Transverse colon (tissue), 4 donors: ENCODE results near the gene NEU2. TPM values are rescaled to one million over a fixed set of nuclear protein-coding genes. Genes with fewer than 3 reads are reported as not detected.
A peak's percentile ranks its signal among the peaks of the same experiment; 100 is the strongest.

Source experiments
- DNase-seq: peaks from one replicate; pipeline ENCODE4 v3.0.0-alpha.2; 2019
- H3K27ac ChIP-seq, 4 donors: fragments of 200-600 bp; sonication (generic); 2 replicates each; pipeline ENCODE4 v1.5.1; 2016 to 2018; ENCODE audit warnings: inconsistent platforms in 4 of 4
- H3K27me3 ChIP-seq: fragments of 200-600 bp; sonication (generic); 2 replicates; pipeline ENCODE4 v1.5.1; 2017; ENCODE audit warnings: inconsistent platforms
- H3K36me3 ChIP-seq, 4 donors: fragments of 200-600 bp; sonication (generic); 2 replicates each; pipeline ENCODE4 v1.5.1; 2017 to 2019; ENCODE audit warnings: inconsistent platforms in 4 of 4
- H3K4me1 ChIP-seq, 4 donors: fragments of 200-600 bp; sonication (generic); 2 replicates each; pipeline ENCODE4 v1.5.1; 2017 to 2020; ENCODE audit warnings: inconsistent platforms in 4 of 4
- H3K4me3 ChIP-seq, 4 donors: fragments of 200-600 bp; sonication (generic); 1 replicate in 1 of 4; 2 replicates in 3 of 4; pipeline versions ENCODE4 v1.5.1 to v1.6.1; 2017 to 2019; ENCODE audit warnings: inconsistent platforms in 4 of 4
- H3K9me3 ChIP-seq, 2 donors: fragments of 200-600 bp; sonication (generic); 2 replicates each; pipeline ENCODE4 v1.5.1; 2017 to 2019; ENCODE audit warnings: inconsistent platforms in 2 of 2
- CTCF ChIP-seq, 5 experiments: fragments of 200-600 bp in 3 of 5; fragments of 450-650 bp in 2 of 5; sonication (generic) in 3 of 5; IDR thresholded peaks; 1 replicate in 2 of 5; 2 replicates in 3 of 5; pipeline ENCODE4 v1.5.1; 2016 to 2017; ENCODE audit warnings: antibody characterized with exemption in 5 of 5, inconsistent platforms in 3 of 5, mild to moderate bottlenecking in 2 of 5, moderate library complexity in 1 of 5
- EP300 ChIP-seq: sonication (generic); formaldehyde crosslinking; IDR thresholded peaks from one replicate; pipeline ENCODE4 v1.6.1; 2017; ENCODE audit warnings: antibody characterized with exemption, low read depth
- POLR2A ChIP-seq: fragments of 450-650 bp; IDR thresholded peaks from one replicate; pipeline ENCODE4 v1.6.1; 2016; ENCODE audit warnings: antibody characterized with exemption, mild to moderate bottlenecking, moderate library complexity
- POLR2AphosphoS5 ChIP-seq, 3 donors: sonication (generic); formaldehyde crosslinking; IDR thresholded peaks; one replicate each; pipeline ENCODE4 v1.6.1; 2016; ENCODE audit warnings: antibody characterized with exemption in 3 of 3
- WGBS, 2 donors: methylation state at CpG; one replicate each; pipeline ENCODE4 v1.1.5; 2018; ENCODE audit warnings: low coverage in 1 of 2; 5-methylcytosine and 5-hydroxymethylcytosine counted together
- in situ Hi-C, 4 donors: fragments of 200-750 bp; cut with MboI; loops; one replicate each; pipeline versions ENCODE4 v1.15.0 to v1.15.1; 2017; ENCODE audit warnings: low sequenced_read_pairs in 3 of 4, low pct_ligation_motif_present in 1 of 4, low pct_unique_long_range_greater_than_20kb in 1 of 4
- intact Hi-C: fragments of 100-400 bp; cut with DNase I; formaldehyde crosslinking; loops from one replicate; pipeline ENCODE4 v1.15.1; 2023; ENCODE audit warnings: low total_unique reads
- total RNA-seq, 4 donors: library from RNA; depleted of rRNA; stranded (reverse); fragments of >200 nt; gene quantifications; one replicate each; pipeline ENCODE4 v1.1.0, GENCODE V29; 2016

NEU2 gene
- total RNA-seq, 4 donors from 2014 or later: 0.41 TPM; not detected in 3

DNA sequence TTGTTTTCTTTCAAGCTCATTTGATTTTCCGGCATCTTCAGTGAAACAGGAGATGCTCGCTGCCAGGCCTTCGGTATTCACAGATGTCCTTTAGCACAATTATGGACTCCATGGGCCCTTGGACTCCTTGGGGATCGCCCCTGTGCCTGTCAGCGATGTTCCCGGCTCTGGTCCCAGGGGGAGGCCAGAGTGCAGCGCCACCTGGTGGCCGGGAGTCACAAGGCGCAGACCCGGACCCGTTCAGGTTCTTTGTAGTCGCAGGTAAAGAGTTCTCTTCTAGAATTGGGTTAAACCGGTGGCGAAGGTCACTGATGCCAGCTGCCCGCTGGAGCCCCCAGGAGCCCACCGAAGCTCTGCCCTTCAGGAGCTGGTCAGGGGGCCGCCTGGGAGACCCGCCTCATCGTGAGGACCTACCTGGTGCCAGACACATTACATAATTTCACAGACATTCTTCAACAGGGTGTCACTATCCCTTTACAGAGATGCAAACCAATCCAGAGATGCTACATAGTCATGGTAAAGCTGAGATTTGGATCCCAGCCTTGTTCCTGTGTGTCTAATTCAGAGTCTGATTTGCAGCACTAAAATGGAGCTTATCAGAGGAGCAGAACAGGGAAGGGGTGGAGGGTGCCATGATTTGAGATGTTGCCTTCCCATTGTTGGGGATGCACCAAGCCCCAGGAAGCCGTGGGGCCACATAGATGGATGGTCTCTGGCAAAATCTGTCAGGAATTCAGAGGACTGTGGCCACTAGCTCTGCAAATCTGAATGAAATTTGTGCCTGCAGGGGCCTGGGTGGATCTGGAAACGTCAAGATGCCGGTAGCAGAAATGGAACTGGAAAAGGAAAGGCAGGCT is 21.7 kb downstream of the NEU2 start:
- H3K36me3 ChIP-seq: no peaks in the 10 kb centered on the region
- H3K9me3 ChIP-seq: no peaks in the 10 kb centered on the region
- TF ChIP-seq POLR2A (no peak), POLR2AphosphoS5 (IDR thresholded peaks at IDR 0.05) (no peak), CTCF (IDR thresholded peaks at IDR 0.05) (peak; percentile 88 to 94 (median 91))
- H3K4me3 ChIP-seq: no peak overlapping the region
- intact Hi-C loops: no loop called here
- DNase-seq: peak; percentile 75
- in situ Hi-C loops: loop anchor here in 1 of 4 donors (10.0 kb wide), 1 partner anchor 199 kb away; no protein-coding TSS in a partner anchor
- WGBS, 2 donors: 27% methylated on average over 22 of the region's 22 CpGs; no CpG with 5 or more reads in 1 of the 2 donors
- no peak overlapping the region for H3K27ac ChIP-seq
- no peaks in the 10 kb centered on the region for H3K27me3 ChIP-seq
- H3K4me1 ChIP-seq: peaks cover 0 to 6% (median 3%) of the 10 kb centered on the region in 4 donors

GRCh38 chr2:233055362-233055761 is 22.9 kb downstream of the NEU2 start:
- in situ Hi-C loops: loop anchor here in 1 of 4 donors (10.0 kb wide), 1 partner anchor 201 kb away; no protein-coding TSS in a partner anchor
- WGBS, 2 donors: 93 to 100% methylated on average over 2 of the region's 2 CpGs
- intact Hi-C loops: no loop called here
- DNase-seq: no peak
- TF ChIP-seq EP300 (no peak), POLR2A (no peak), POLR2AphosphoS5 (IDR thresholded peaks at IDR 0.05) (no peak), CTCF (IDR thresholded peaks at IDR 0.05) (no peak)
- Histone ChIP-seq H3K9me3 (no peaks in the 10 kb centered on the region), H3K36me3 (no peaks in the 10 kb centered on the region), H3K4me3 (no peak overlapping the region), H3K27ac (no peak overlapping the region), H3K4me1 (peaks cover 0 to 13% (median 6%) of the 10 kb centered on the region in 4 donors), H3K27me3 (no peaks in the 10 kb centered on the region)

DNA sequence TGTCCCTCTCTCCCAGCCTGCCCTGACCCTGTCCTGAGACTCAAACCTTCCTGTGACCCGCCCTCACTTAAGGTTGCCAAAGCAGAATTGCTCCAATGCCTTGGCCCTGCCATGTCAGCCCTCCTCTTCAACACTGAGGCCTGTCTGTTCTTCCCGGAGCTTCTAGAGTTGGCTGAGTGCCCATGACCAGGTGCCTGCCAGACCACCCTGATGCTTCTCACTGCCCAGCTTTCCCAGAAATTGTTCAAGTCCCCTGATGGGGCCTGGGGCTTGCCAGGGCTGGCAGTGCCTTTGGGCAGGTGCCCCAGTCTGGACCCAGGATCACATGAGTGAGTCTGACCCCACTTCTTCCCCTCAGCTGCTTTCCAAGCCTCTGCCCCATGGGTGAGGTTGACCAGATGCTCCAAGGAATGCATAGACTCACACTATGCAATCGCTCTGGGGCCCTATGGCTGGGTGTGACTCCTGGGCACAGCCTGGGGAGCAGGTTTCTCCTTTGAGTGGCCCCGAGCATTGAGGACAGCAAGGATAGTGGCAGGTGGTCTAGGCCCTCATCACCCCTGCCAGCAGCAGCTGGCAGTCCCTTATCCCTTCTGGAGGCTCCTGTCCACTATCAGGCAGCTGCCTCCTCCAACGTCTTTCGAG is 24.6 kb downstream of the NEU2 start:
- intact Hi-C loops (no loop called here), in situ Hi-C loops (loop anchor here in 1 of 4 donors (10.0 kb wide), 1 partner anchor 202 kb away; no protein-coding TSS in a partner anchor)
- WGBS, 2 donors: 89% methylated on average over 6 of the region's 6 CpGs; no CpG with 5 or more reads in 1 of the 2 donors
- Histone ChIP-seq H3K27ac (no peak overlapping the region), H3K4me1 (peaks cover 0 to 18% (median 6%) of the 10 kb centered on the region in 4 donors), H3K27me3 (no peaks in the 10 kb centered on the region), H3K9me3 (no peaks in the 10 kb centered on the region), H3K36me3 (no peaks in the 10 kb centered on the region), H3K4me3 (no peak overlapping the region)
- TF ChIP-seq POLR2A (no peak), CTCF (IDR thresholded peaks at IDR 0.05) (no peak), POLR2AphosphoS5 (IDR thresholded peaks at IDR 0.05) (no peak), EP300 (no peak)
- no peak for DNase-seq
